NCI-H187 treated with DMSO at 0.1 percent for 48 hours (cell line): ENCODE results near the gene CASQ1.

ENCODE experiments used
- DNase-seq: peaks from one replicate; lab custom pipeline; 2025; lab: John Stamatoyannopoulos, UW

The CASQ1 gene

GRCh38 chr1:160168609-160169369 lies 21.6 kb upstream of the CASQ1 start:
- no peak for DNase-seq

GRCh38 chr1:160169553-160170399 lies 20.6 kb upstream of the CASQ1 start:
- no peak for DNase-seq

- no peak for DNase-seq
Measured at GRCh38 chr1:160171354-160171753, 19.0 kb upstream of the CASQ1 start.

GRCh38 chr1:160171980-160172379 lies 18.4 kb upstream of the CASQ1 start:
- DNase-seq: no peak

GRCh38 chr1:160177231-160177630 lies 13.1 kb upstream of the CASQ1 start:
- DNase-seq: no peak

GRCh38 chr1:160177667-160178066 lies 12.7 kb upstream of the CASQ1 start:
- no peak for DNase-seq

GRCh38 chr1:160178731-160179130 lies 11.6 kb upstream of the CASQ1 start:
- DNase-seq: no peak

GRCh38 chr1:160179336-160179735 lies 11.0 kb upstream of the CASQ1 start:
- DNase-seq: no peak

- DNase-seq: no peak
Measured at GRCh38 chr1:160186246-160186645, 4.1 kb upstream of the CASQ1 start.

GRCh38 chr1:160186729-160187128 lies 3.6 kb upstream of the CASQ1 start:
- DNase-seq: no peak

GRCh38 chr1:160187407-160187806 lies 3.0 kb upstream of the CASQ1 start:
- DNase-seq: no peak

GRCh38 chr1:160188341-160188740 lies 2.0 kb upstream of the CASQ1 start:
- no peak for DNase-seq

- DNase-seq: no peak
Measured at GRCh38 chr1:160191756-160192155, 1.4 kb downstream of the CASQ1 start.

- DNase-seq: no peak
Measured at GRCh38 chr1:160192234-160192633, 1.9 kb downstream of the CASQ1 start.

- peak; percentile 74 for DNase-seq
Measured at GRCh38 chr1:160193091-160193819, 2.9 kb downstream of the CASQ1 start.

- no peak for DNase-seq
Measured at GRCh38 chr1:160193832-160194736, 3.7 kb downstream of the CASQ1 start.

GRCh38 chr1:160194737-160195059 lies 4.3 kb downstream of the CASQ1 start:
- DNase-seq: no peak

GRCh38 chr1:160196143-160196542 lies 5.8 kb downstream of the CASQ1 start:
- no peak for DNase-seq

- DNase-seq: no peak
Measured at GRCh38 chr1:160197231-160197630, 6.9 kb downstream of the CASQ1 start.

- DNase-seq: no peak
Measured at GRCh38 chr1:160200786-160201185, 10.4 kb downstream of the CASQ1 start.

- DNase-seq: no peak
Measured at GRCh38 chr1:160204526-160205241, 14.3 kb downstream of the CASQ1 start.
